A549 (cell line): Measurements from ENCODE around the gene CREB5. TPM values are rescaled to one million over a fixed set of nuclear protein-coding genes. Genes with fewer than 3 reads are reported as not detected.
A peak's percentile ranks its signal among the peaks of the same experiment; 100 is the strongest.

Experiments
- ATAC-seq, 2 experiments: fragments of 200-7000 bp in 1 of 2; fragments of >200 bp in 1 of 2; cut with Nextera tagmentation in 1 of 2; cut with Tn5 transposase in 1 of 2; 3 replicates each; pipeline versions ENCODE4 v1.8.0 to v1.9.1; 2018 to 2020; ENCODE audit warnings: mild to moderate bottlenecking in 1 of 2, moderate library complexity in 1 of 2
- CTCF ChIA-PET: fragments of 300-600 bp; sonication (Branson Sonifier 250); formaldehyde crosslinking; extraction: SDS; loops from one replicate; lab custom pipeline; 2021; ENCODE audit warnings: antibody characterized with exemption, inconsistent platforms; lab: Yijun Ruan, JAX
- POLR2A ChIA-PET: fragments of 350-600 bp; formaldehyde crosslinking; extraction: SDS; loops from one replicate; lab custom pipeline; 2021; ENCODE audit warnings: antibody characterized with exemption, inconsistent platforms; lab: Yijun Ruan, JAX
- DNase-seq, 2 experiments: peaks; one replicate each; pipeline versions ENCODE4 v3.0.0 to v3.0.0-alpha.2; 2011 to 2016; ENCODE audit warnings: low read depth in 1 of 2, low spot score in 1 of 2
- FAIRE-seq: peaks from 2 replicates; lab custom pipeline; 2011; peaks lifted over from hg19 to GRCh38; lab: Jason Lieb, UNC
- H3K27ac ChIP-seq, 2 experiments: fragments of >200 bp; sonication (Bioruptor Twin); formaldehyde crosslinking; 3 replicates each; pipeline ENCODE4 v1.5.1; 2016 to 2017
- H3K4me1 ChIP-seq: fragments of >200 bp; sonication (Bioruptor Twin); formaldehyde crosslinking; 3 replicates; pipeline ENCODE4 v1.6.1; 2016
- H3K4me2 ChIP-seq: fragments of >200 bp; sonication (Bioruptor Twin); formaldehyde crosslinking; 3 replicates; pipeline ENCODE4 v1.6.1; 2016
- H3K4me3 ChIP-seq: fragments of >200 bp; sonication (Bioruptor Twin); formaldehyde crosslinking; 3 replicates; pipeline ENCODE4 v1.5.1; 2016
- H3K9me3 ChIP-seq: fragments of >200 bp; sonication (Bioruptor Twin); formaldehyde crosslinking; 3 replicates; pipeline ENCODE4 v1.6.1; 2016
- BHLHE40 ChIP-seq: IDR thresholded peaks from 2 replicates; pipeline ENCODE4 v1.6.1; 2012; ENCODE audit warnings: low read depth, low read length, inconsistent platforms
- CBX2 ChIP-seq: fragments of 200-600 bp; sonication (generic); IDR thresholded peaks from 2 replicates; pipeline ENCODE4 v1.6.1; 2016; ENCODE audit warnings: low read depth, mild to moderate bottlenecking, borderline replicate concordance
- E2F6 ChIP-seq: IDR thresholded peaks from 2 replicates; pipeline ENCODE4 v1.6.1; 2012; ENCODE audit warnings: low read depth, borderline replicate concordance
- EHMT2 ChIP-seq: fragments of 200-600 bp; sonication (generic); IDR thresholded peaks from 2 replicates; pipeline ENCODE4 v1.6.1; 2016; ENCODE audit warnings: antibody characterized with exemption, low read depth, mild to moderate bottlenecking, moderate library complexity
- ELK1 ChIP-seq: fragments of 150-350 bp; IDR thresholded peaks from 2 replicates; pipeline ENCODE4 v1.6.1; 2014; ENCODE audit warnings: low read depth, mild to moderate bottlenecking, low read length
- FOSL2 ChIP-seq, 2 experiments: fragments of 450-650 bp in 1 of 2; fragments of >200 bp in 1 of 2; sonication (Bioruptor Twin) in 1 of 2; formaldehyde crosslinking; IDR thresholded peaks; 2 replicates each; pipeline versions ENCODE4 v1.5.0 to v1.6.1; 2016 to 2020; ENCODE audit warnings: mild to moderate bottlenecking in 1 of 2, moderate library complexity in 1 of 2
- FOXS1 ChIP-seq: fragments of 250-450 bp; sonication (Bioruptor Pico); IDR thresholded peaks from 2 replicates; pipeline ENCODE4 v1.5.0; 2020; ENCODE audit warnings: mild to moderate bottlenecking, moderate library complexity
- HDAC2 ChIP-seq: fragments of 200-600 bp; sonication (generic); IDR thresholded peaks from 2 replicates; pipeline ENCODE4 v1.6.1; 2016
- MAFK ChIP-seq: fragments of 450-650 bp; IDR thresholded peaks from 2 replicates; pipeline ENCODE4 v1.6.1; 2014; ENCODE audit not compliant: partially characterized antibody
- MAZ ChIP-seq: fragments of 150-350 bp; IDR thresholded peaks from 2 replicates; pipeline ENCODE4 v1.6.1; 2014; ENCODE audit warnings: antibody characterized with exemption, low read depth, low read length, borderline replicate concordance
- NFE2L2 ChIP-seq: fragments of 150-350 bp; conservative IDR thresholded peaks from 2 replicates; pipeline ENCODE4 v1.6.1; 2014; ENCODE audit warnings: low read length
- NPAS2 ChIP-seq: fragments of 250-450 bp; sonication (Bioruptor Pico); IDR thresholded peaks from 2 replicates; pipeline ENCODE4 v1.8.0; 2022; ENCODE audit warnings: mild to moderate bottlenecking, moderate library complexity, borderline replicate concordance
- NR3C1 ChIP-seq: fragments of >200 bp; sonication (Bioruptor Twin); formaldehyde crosslinking; IDR thresholded peaks from 3 replicates; pipeline ENCODE4 v1.6.1; 2017
- PHF8 ChIP-seq: fragments of 200-600 bp; sonication (generic); IDR thresholded peaks from 2 replicates; pipeline ENCODE4 v1.6.1; 2016; ENCODE audit warnings: low read depth, mild to moderate bottlenecking, antibody characterized with exemption, moderate library complexity, borderline replicate concordance
- POLR2A ChIP-seq: IDR thresholded peaks from 2 replicates; pipeline ENCODE4 v1.6.1; 2012; ENCODE audit warnings: mild to moderate bottlenecking, low read length
- POLR2AphosphoS2 ChIP-seq: conservative IDR thresholded peaks from 2 replicates; pipeline ENCODE4 v1.6.1; 2012; ENCODE audit warnings: low read length, improper control_type of control experiment, inconsistent platforms
- RAD21 ChIP-seq, 2 experiments: fragments of >200 bp in 1 of 2; sonication (Bioruptor Twin) in 1 of 2; formaldehyde crosslinking in 1 of 2; IDR thresholded peaks in 1 of 2; conservative IDR thresholded peaks in 1 of 2; 2 replicates in 1 of 2; 3 replicates in 1 of 2; pipeline ENCODE4 v1.6.1; 2012 to 2018; ENCODE audit warnings: inconsistent platforms in 1 of 2
- RCOR1 ChIP-seq: fragments of 150-350 bp; IDR thresholded peaks from 2 replicates; pipeline ENCODE4 v1.6.1; 2014; ENCODE audit warnings: antibody characterized with exemption, low read length, low read depth
- RFX5 ChIP-seq: fragments of 450-650 bp; IDR thresholded peaks from 2 replicates; pipeline ENCODE4 v1.7.1; 2014; ENCODE audit warnings: antibody characterized with exemption, mild to moderate bottlenecking, moderate library complexity
- RNF2 ChIP-seq: fragments of 200-600 bp; sonication (generic); IDR thresholded peaks from 2 replicates; pipeline ENCODE4 v1.6.1; 2016; ENCODE audit warnings: low read depth, mild to moderate bottlenecking, antibody characterized with exemption, moderate library complexity, borderline replicate concordance
- TP53 ChIP-seq: fragments of 250-450 bp; sonication (Bioruptor Pico); IDR thresholded peaks from 2 replicates; pipeline ENCODE4 v1.5.0; 2021; ENCODE audit warnings: mild to moderate bottlenecking, moderate library complexity
- USF2 ChIP-seq: fragments of 450-650 bp; IDR thresholded peaks from 2 replicates; pipeline ENCODE4 v1.6.1; 2014; ENCODE audit warnings: antibody characterized with exemption
- ZNF302 ChIP-seq: fragments of 250-450 bp; sonication (Bioruptor Pico); IDR thresholded peaks from 2 replicates; pipeline ENCODE4 v1.9.0; 2021; ENCODE audit warnings: inconsistent platforms, mild to moderate bottlenecking, moderate library complexity
- ZSCAN20 ChIP-seq: fragments of 250-450 bp; sonication (Bioruptor Pico); IDR thresholded peaks from 2 replicates; pipeline ENCODE4 v1.8.0; 2022; ENCODE audit warnings: mild to moderate bottlenecking, moderate library complexity
- WGBS: methylation state at CpG from one replicate; pipeline ENCODE4 v1.1.6; 2017; ENCODE audit errors: missing lambda C conversion rate; 5-methylcytosine and 5-hydroxymethylcytosine counted together
- polyA plus RNA-seq, 4 experiments: library from polyadenylated mRNA; depleted of rRNA in 3 of 4; stranded (reverse); fragments of >200 nt; fragmentation: RNase III in 1 of 4; extraction: RNeasy Plus Mini Kit Qiagen cat#74134 plus additional on column Dnase treatment in 1 of 4; gene quantifications; 2 replicates in 3 of 4; 3 replicates in 1 of 4; pipeline ENCODE4 v1.2.3, GENCODE V29; 2011 to 2017

CREB5 gene
- polyA plus RNA-seq, 2 of the 4 experiments (the other 2 are of a cell fraction): 0.61 to 1.5 TPM

GRCh38 chr7:28503396-28503795, 91.1 kb downstream of the CREB5 start:
- Histone ChIP-seq H3K27ac (no peak overlapping the region), H3K4me2 (no peak overlapping the region), H3K9me3 (no peaks in the 10 kb centered on the region), H3K4me1 (no peaks in the 10 kb centered on the region), H3K4me3 (no peak overlapping the region)
- WGBS: 61% methylated on average over 3 of the region's 3 CpGs
- POLR2A ChIA-PET: no interaction called here
- DNase-seq (no peak), FAIRE-seq (no peak), ATAC-seq (0 out of 6 replicates have a peak, but pooled peaks of 1 of the 2 experiments have one; percentile 47)
- CTCF ChIA-PET: no interaction called here
- TF ChIP-seq POLR2AphosphoS2: no peak
- no peak for TF ChIP-seq MAFK
- no peak for TF ChIP-seq NR3C1
- TF ChIP-seq PHF8: no peak
- no peak for TF ChIP-seq FOSL2 (IDR thresholded peaks at IDR 0.05)
- TF ChIP-seq FOSL2 (CRISPR knock-in tag; IDR thresholded peaks at IDR 0.05): no peak
- TF ChIP-seq HDAC2: no peak
- no peak for TF ChIP-seq ZSCAN20 (CRISPR knock-in tag)
- no peak for TF ChIP-seq RCOR1
- no peak for TF ChIP-seq RAD21 (conservative IDR thresholded peaks at IDR 0.05 in 1 of 2, IDR thresholded peaks at IDR 0.05 in 1 of 2)
- no peak for TF ChIP-seq ZNF302 (CRISPR knock-in tag)
- no peak for TF ChIP-seq NPAS2 (CRISPR knock-in tag)
- no peak for TF ChIP-seq TP53 (CRISPR knock-in tag)
- TF ChIP-seq MAZ: no peak
- no peak for TF ChIP-seq ELK1
- TF ChIP-seq NFE2L2: no peak
- TF ChIP-seq CBX2: no peak
- TF ChIP-seq FOXS1 (CRISPR knock-in tag): no peak
- no peak for TF ChIP-seq BHLHE40

- ChIA-PET CTCF (interaction anchor here (1.6 kb wide), 1 partner anchor 10 kb away, joined by 5 read pairs; no protein-coding TSS in a partner anchor), POLR2A (no interaction called here)
- WGBS: 60% methylated on average over 6 of the region's 6 CpGs
- TF ChIP-seq NPAS2 (CRISPR knock-in tag) (no peak), NFE2L2 (no peak), USF2 (no peak), RNF2 (no peak), POLR2A (no peak), ZNF302 (CRISPR knock-in tag) (no peak), RFX5 (no peak), E2F6 (no peak), EHMT2 (no peak), CBX2 (no peak)
- no peak overlapping the region for H3K4me3 ChIP-seq
- H3K4me1 ChIP-seq: no peaks in the 10 kb centered on the region
- no peak for FAIRE-seq
- no peak overlapping the region for H3K27ac ChIP-seq
- no peak overlapping the region for H3K4me2 ChIP-seq
- no peak for DNase-seq
- no peaks in the 10 kb centered on the region for H3K9me3 ChIP-seq
- ATAC-seq: no peak
These were observed 92.7 kb downstream of the CREB5 start for GRCh38 chr7:28505014-28505413.
